H1 (cell line): ENCODE data around the gene GLCE.

Experiments used
- CBX5 ChIP-seq: fragments of 300-800, 300-1000 bp; sonication (generic); IDR thresholded peaks from 2 replicates; pipeline ENCODE4 v1.7.1; 2016; ENCODE audit warnings: antibody characterized with exemption, low read length, low read depth
- CHD2 ChIP-seq: IDR thresholded peaks from 2 replicates; pipeline ENCODE4 v1.6.1; 2012; ENCODE audit warnings: low read length, improper control_type of control experiment
- MAFK ChIP-seq: IDR thresholded peaks from 2 replicates; pipeline ENCODE4 v1.6.1; 2012; ENCODE audit warnings: low read depth, mild to moderate bottlenecking, improper control_type of control experiment, low read length
- TCF12 ChIP-seq: IDR thresholded peaks from 2 replicates; pipeline ENCODE4 v1.6.1; 2011; ENCODE audit warnings: low read depth, mild to moderate bottlenecking, low read length
- ZNF274 ChIP-seq: IDR thresholded peaks from 2 replicates; pipeline ENCODE4 v1.7.0; 2012; ENCODE audit warnings: low read length, borderline replicate concordance; ENCODE audit errors: extremely low read depth
- TF ChIP-seq, protein P1 (sequence below), 3 experiments: IDR thresholded peaks; 1 replicate in 2 of 3; 2 replicates in 1 of 3; pipeline versions ENCODE4 v1.5.1 to v1.6.1; 2011; ENCODE audit warnings: low read length in 3 of 3, mild to moderate bottlenecking in 3 of 3, inconsistent platforms in 2 of 3, low read depth in 1 of 3, moderate library complexity in 1 of 3; ENCODE audit not compliant: insufficient read depth in 1 of 3; ENCODE audit errors: control extremely low read depth in 1 of 3
- TF ChIP-seq, protein P2 (sequence below): IDR thresholded peaks from 2 replicates; pipeline ENCODE4 v1.6.1; 2012; ENCODE audit warnings: inconsistent platforms

DNA sequence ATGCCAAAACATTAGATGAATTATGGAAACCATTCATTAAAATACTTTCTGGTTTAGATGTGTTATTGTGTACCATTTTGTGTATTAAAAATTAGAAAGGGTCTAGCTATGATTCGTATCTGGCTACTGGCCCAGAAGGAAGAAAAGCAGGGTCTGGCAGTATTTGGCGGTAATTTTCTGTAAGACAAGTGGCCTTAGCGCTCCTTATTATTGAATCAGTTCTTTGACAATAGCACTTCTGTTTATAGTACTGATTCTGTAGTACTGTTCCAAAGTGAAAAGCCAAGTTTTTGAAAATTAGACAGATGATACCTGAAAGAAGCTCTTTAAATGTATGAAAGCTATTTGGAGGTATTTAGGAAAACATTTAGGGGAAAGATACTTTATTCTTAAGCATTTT, 10.2 kb downstream of the GLCE start:
- TF ChIP-seq TCF12 (no peak), CBX5 (no peak), ZNF274 (no peak), CHD2 (no peak), MAFK (no peak)
- TF ChIP-seq, protein P1, sequence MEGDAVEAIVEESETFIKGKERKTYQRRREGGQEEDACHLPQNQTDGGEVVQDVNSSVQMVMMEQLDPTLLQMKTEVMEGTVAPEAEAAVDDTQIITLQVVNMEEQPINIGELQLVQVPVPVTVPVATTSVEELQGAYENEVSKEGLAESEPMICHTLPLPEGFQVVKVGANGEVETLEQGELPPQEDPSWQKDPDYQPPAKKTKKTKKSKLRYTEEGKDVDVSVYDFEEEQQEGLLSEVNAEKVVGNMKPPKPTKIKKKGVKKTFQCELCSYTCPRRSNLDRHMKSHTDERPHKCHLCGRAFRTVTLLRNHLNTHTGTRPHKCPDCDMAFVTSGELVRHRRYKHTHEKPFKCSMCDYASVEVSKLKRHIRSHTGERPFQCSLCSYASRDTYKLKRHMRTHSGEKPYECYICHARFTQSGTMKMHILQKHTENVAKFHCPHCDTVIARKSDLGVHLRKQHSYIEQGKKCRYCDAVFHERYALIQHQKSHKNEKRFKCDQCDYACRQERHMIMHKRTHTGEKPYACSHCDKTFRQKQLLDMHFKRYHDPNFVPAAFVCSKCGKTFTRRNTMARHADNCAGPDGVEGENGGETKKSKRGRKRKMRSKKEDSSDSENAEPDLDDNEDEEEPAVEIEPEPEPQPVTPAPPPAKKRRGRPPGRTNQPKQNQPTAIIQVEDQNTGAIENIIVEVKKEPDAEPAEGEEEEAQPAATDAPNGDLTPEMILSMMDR (IDR thresholded peaks at IDR 0.05; ENCODE audit: control extremely low read depth in 1 of 3, insufficient read depth in 1 of 3, low read depth in 1 of 3, low read length in 3 of 3) = no peak
- TF ChIP-seq, protein P2, sequence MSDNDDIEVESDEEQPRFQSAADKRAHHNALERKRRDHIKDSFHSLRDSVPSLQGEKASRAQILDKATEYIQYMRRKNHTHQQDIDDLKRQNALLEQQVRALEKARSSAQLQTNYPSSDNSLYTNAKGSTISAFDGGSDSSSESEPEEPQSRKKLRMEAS = no peak
